Activated T-helper 1 cell treated with anti-CD3 and anti-CD28 coated beads, Interleukin-12 subunit alpha, Interleukin-12 subunit beta, Interleukin-2, Interleukin-4 antibody, amounts not matched to agents 30 ng/mL and 10 ng/mL and 1 ng/mL, durations not matched to agents 14 hours and 24 hours and 36 hours (primary cell): ENCODE measurements around the gene SLC35E3. TPM values are rescaled to one million over a fixed set of nuclear protein-coding genes. Genes with fewer than 3 reads are reported as not detected.
A peak's percentile ranks its signal among the peaks of the same experiment; 100 is the strongest.
"Not testable (repeated sequence)": the region's sequence is repeated elsewhere in the genome, so short reads cannot be mapped to it uniquely, and the experiment has no call there.

ENCODE experiments used
- DNase-seq: peaks from one replicate; pipeline ENCODE4 v3.0.0; 2021; ENCODE audit warnings: low spot score
- H3K27ac Mint-ChIP-seq: one replicate; pipeline ENCODE4 v1.8.0; 2021; ENCODE audit warnings: mild to moderate bottlenecking, mixed read lengths
- H3K27me3 Mint-ChIP-seq: one replicate; pipeline ENCODE4 v1.8.0; 2022; ENCODE audit warnings: mild to moderate bottlenecking, moderate library complexity, mixed read lengths; ENCODE audit not compliant: insufficient read depth
- H3K36me3 Mint-ChIP-seq: one replicate; pipeline ENCODE4 v1.8.0; 2021; ENCODE audit warnings: low read depth, mixed read lengths
- H3K4me1 Mint-ChIP-seq: one replicate; pipeline ENCODE4 v1.8.0; 2021; ENCODE audit warnings: low read depth, mixed read lengths
- H3K4me3 Mint-ChIP-seq: one replicate; pipeline ENCODE4 v1.8.0; 2021; ENCODE audit warnings: mild to moderate bottlenecking, moderate library complexity, mixed read lengths
- H3K9me3 Mint-ChIP-seq: one replicate; pipeline ENCODE4 v1.8.0; 2021; ENCODE audit warnings: mixed read lengths
- intact Hi-C: fragments of 100-400 bp; cut with micrococcal nuclease; formaldehyde crosslinking; loops from one replicate; pipeline ENCODE4 v1.15.1; 2024
- total RNA-seq: library from RNA; stranded (reverse); gene quantifications from 2 replicates; pipeline ENCODE4 v1.2.3, GENCODE V29; 2022

Gene SLC35E3
- total RNA-seq, 1 donor from 2014 or later, result 5.9 TPM

DNA sequence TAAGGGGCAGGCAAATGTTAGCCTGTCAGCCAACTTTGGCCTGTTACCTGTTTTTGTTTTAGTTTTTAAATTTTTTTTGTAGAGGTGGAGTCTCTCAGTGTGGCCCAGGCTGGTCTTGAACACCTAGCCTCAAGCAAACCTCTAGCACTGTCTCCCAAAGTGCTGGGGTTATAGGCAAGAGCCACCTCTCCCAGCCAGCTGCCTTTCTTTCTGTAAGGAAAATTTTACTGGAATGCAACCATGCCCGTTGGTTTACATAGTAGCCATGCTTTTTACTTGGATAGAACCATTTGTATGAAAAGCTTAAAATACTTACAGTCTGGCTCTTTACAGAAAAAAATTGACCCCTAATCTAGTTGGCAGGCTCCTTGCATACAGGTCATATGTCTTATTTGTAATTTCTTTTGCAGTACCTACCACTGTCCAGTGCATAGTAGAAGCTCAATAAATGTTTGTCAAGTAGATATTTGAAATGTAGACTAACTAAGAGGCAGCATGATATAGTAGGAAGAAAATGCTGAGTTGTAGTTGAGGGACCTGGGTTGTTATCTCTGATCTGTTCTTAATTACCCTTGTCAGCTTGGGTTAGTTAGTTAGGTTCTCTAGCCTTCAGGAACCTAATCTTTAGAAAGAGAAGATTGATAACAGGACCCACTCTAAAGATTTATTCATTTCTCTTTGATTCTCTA lies 66.7 kb downstream of the SLC35E3 start:
- H3K9me3 Mint-ChIP-seq, result no peaks in the 10 kb centered on the region
- peak overlapping the region; percentile 46 for H3K4me3 Mint-ChIP-seq
- intact Hi-C loops, result no loop called here
- DNase-seq, result no peak
- peak overlapping the region; percentile 37 for H3K27ac Mint-ChIP-seq
- peaks cover 59% of the 10 kb centered on the region for H3K36me3 Mint-ChIP-seq
- peaks cover 2% of the 10 kb centered on the region for H3K27me3 Mint-ChIP-seq
- H3K4me1 Mint-ChIP-seq, result peaks cover 64% of the 10 kb centered on the region

- Mint-ChIP-seq H3K4me3 (peak overlapping the region; percentile 46), H3K27me3 (peaks cover 2% of the 10 kb centered on the region), H3K36me3 (peaks cover 59% of the 10 kb centered on the region), H3K4me1 (peaks cover 64% of the 10 kb centered on the region), H3K27ac (no peak overlapping the region), H3K9me3 (no peaks in the 10 kb centered on the region)
- no peak for DNase-seq
- intact Hi-C loops, result no loop called here
Observed at GRCh38 chr12:68813242-68813593, 67.2 kb downstream of the SLC35E3 start.

DNA sequence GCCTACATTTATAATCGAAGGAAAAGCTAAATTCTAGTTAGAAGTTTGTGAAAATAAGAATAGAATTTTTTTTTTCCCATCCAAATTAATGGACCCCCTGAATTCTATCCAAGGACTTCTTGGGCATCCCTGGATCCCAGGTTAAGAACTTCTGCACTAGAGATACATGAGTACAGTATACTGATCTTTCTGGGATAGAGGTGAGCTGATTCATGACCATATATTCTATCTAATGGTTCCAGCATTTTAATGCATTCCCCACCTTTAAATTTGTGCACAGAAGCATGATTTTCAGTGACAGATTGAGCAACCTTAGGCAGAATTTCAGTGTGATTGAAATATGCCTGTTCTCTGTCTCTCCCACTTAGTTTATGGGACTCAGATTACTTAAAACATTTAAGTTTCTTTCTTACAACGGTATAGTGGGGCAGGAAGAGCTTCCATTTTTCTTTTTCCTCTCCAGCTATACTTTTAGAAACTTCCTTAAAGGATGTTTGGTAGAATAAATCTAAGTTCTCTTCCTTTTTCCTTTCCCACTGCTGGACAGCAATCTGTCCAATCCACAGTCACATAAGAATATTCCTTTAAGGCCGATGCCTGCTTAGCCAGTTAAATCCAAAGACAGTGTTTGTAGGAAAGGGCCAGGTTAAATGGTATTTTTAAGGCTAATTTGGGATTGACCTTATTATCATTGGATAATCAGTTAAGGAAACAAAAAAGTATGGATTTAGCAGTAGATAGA lies 68.7 kb downstream of the SLC35E3 start:
- peak overlapping the region; percentile 1 for H3K27ac Mint-ChIP-seq
- no peaks in the 10 kb centered on the region for H3K27me3 Mint-ChIP-seq
- H3K4me1 Mint-ChIP-seq, result peaks cover 65% of the 10 kb centered on the region
- H3K36me3 Mint-ChIP-seq, result peaks cover 57% of the 10 kb centered on the region
- H3K4me3 Mint-ChIP-seq, result peak overlapping the region; percentile 23
- DNase-seq, result no peak
- intact Hi-C loops, result no loop called here
- H3K9me3 Mint-ChIP-seq, result no peaks in the 10 kb centered on the region

- peaks cover 57% of the 10 kb centered on the region for H3K36me3 Mint-ChIP-seq
- H3K4me1 Mint-ChIP-seq, result peaks cover 71% of the 10 kb centered on the region
- H3K27me3 Mint-ChIP-seq, result no peaks in the 10 kb centered on the region
- intact Hi-C loops, result no loop called here
- no peak for DNase-seq
- peak overlapping the region; percentile 23 for H3K4me3 Mint-ChIP-seq
- H3K27ac Mint-ChIP-seq, result peak overlapping the region; percentile 1
- no peaks in the 10 kb centered on the region for H3K9me3 Mint-ChIP-seq
Observed at GRCh38 chr12:68815232-68815927, 69.4 kb downstream of the SLC35E3 start.

- DNase-seq, result no peak
- Mint-ChIP-seq H3K4me3 (peak overlapping the region; percentile 65), H3K4me1 (peaks cover 69% of the 10 kb centered on the region), H3K27me3 (no peaks in the 10 kb centered on the region), H3K9me3 (no peaks in the 10 kb centered on the region), H3K36me3 (peaks cover 56% of the 10 kb centered on the region), H3K27ac (peak overlapping the region; percentile 11)
- intact Hi-C loops, result no loop called here
Observed at GRCh38 chr12:68815928-68816800, 70.2 kb downstream of the SLC35E3 start.

GRCh38 chr12:68819481-68819880 lies 73.5 kb downstream of the SLC35E3 start:
- H3K4me1 Mint-ChIP-seq, result peaks cover 66% of the 10 kb centered on the region
- peaks cover 51% of the 10 kb centered on the region for H3K36me3 Mint-ChIP-seq
- H3K27me3 Mint-ChIP-seq, intact Hi-C loops, H3K4me3 Mint-ChIP-seq, H3K9me3 Mint-ChIP-seq, DNase-seq, H3K27ac Mint-ChIP-seq: not testable (repeated sequence)

DNA sequence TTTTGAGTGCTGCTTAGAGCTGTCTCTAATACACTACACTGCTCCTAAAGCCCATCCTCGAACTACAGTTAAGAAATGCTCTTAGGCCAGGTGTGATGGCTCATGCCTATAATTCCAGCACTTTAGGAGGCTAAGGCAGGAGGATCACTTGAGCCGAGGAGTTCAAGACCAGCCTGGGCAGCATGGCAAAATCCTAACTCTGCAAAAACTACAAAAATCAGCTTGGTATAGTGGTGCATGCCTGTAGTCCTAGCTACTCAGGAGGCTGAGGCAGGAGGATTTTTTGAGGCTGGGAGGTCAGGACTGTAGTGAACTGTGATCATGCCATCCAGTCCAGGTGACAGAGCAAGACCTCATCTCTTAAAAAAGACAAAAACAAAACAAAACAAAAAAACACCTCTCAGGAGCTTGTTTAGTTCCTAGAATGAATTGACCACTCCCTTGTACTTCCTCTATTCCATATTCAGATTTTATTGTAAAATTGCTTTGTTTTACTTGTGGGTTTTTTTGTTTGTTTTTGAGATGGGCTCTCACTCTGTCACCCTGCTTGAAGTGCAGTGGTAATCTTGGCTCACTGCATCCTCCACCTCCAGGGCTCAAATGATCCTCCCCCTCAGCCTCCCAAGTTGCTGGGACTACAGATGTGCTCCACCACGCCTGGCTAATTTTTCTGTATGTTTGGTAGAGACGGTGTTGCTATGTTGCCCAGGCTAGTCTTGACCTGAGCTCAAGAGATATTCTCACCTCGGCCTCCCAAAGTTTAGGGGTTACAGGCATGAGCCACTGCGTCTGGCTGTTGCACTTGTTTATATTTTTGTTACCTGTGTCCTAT lies 75.6 kb downstream of the SLC35E3 start:
- Mint-ChIP-seq H3K9me3 (no peaks in the 10 kb centered on the region), H3K4me3 (no peak overlapping the region), H3K27ac (peak overlapping the region; percentile 37), H3K36me3 (peaks cover 54% of the 10 kb centered on the region), H3K4me1 (peaks cover 51% of the 10 kb centered on the region), H3K27me3 (no peaks in the 10 kb centered on the region)
- DNase-seq, result no peak
- intact Hi-C loops, result no loop called here

- peak overlapping the region; percentile 15 for H3K27ac Mint-ChIP-seq
- no peaks in the 10 kb centered on the region for H3K27me3 Mint-ChIP-seq
- H3K9me3 Mint-ChIP-seq, result no peaks in the 10 kb centered on the region
- peaks cover 49% of the 10 kb centered on the region for H3K4me1 Mint-ChIP-seq
- intact Hi-C loops, result no loop called here
- DNase-seq, result no peak
- peaks cover 64% of the 10 kb centered on the region for H3K36me3 Mint-ChIP-seq
- no peak overlapping the region for H3K4me3 Mint-ChIP-seq
Observed at GRCh38 chr12:68823696-68824095, 77.7 kb downstream of the SLC35E3 start.

DNA sequence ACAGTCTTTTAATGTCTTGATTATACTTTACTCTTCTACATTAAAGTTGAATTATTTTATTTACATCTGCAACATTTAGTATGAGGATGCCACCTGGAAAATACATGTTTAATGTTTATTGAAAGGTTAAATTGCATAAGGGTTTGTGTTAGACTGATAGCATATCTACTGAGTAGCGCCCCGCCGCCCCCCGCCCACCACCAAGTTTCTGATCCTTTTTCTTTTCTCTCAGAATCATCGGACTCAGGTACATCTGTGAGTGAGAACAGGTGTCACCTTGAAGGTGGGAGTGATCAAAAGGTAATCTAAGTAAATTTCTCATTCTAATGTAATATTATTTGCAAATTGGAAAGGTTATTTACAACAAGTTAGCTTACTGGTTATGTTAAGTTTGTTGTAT lies 78.2 kb downstream of the SLC35E3 start:
- no peaks in the 10 kb centered on the region for H3K9me3 Mint-ChIP-seq
- peaks cover 45% of the 10 kb centered on the region for H3K4me1 Mint-ChIP-seq
- peaks cover 63% of the 10 kb centered on the region for H3K36me3 Mint-ChIP-seq
- no peak for DNase-seq
- H3K27ac Mint-ChIP-seq, result no peak overlapping the region
- H3K4me3 Mint-ChIP-seq, result no peak overlapping the region
- no peaks in the 10 kb centered on the region for H3K27me3 Mint-ChIP-seq
- intact Hi-C loops, result no loop called here

DNA sequence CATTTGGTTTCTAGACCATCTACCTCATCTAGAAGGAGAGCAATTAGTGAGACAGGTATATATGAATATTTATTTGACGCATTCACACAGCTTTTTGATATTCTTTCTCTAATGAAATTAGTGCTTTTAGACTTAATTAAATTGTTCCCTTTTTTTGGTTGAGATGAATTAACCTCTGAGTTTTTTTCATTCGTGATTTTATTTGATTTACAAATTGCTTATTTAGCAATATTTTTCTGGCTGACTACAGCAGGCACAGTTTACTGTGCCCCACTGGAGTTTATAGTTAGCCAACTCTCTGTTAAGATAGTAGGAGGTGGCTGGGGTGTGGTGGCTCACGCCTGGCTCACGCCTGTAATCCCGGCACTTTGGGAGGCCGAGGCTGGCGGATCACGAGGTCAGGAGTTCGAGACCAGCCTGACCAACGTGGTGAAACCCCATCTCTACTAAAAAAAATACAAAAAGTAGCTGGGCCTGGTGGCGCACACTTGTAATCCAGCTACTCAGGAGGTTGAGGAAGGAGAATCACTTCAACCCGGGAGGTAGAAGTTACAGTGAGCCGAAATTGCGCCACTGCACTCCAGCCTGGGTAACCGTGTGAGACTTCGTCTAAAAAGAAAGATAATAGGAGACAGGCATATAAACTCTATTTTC lies 78.7 kb downstream of the SLC35E3 start:
- H3K27ac Mint-ChIP-seq, result no peak overlapping the region
- intact Hi-C loops, result no loop called here
- H3K36me3 Mint-ChIP-seq, result peaks cover 61% of the 10 kb centered on the region

GRCh38 chr12:68825569-68826217 lies 79.7 kb downstream of the SLC35E3 start:
- no peak overlapping the region for H3K27ac Mint-ChIP-seq
- intact Hi-C loops, result no loop called here
- DNase-seq, result no peak
- peaks cover 58% of the 10 kb centered on the region for H3K36me3 Mint-ChIP-seq
- H3K4me1 Mint-ChIP-seq, result peaks cover 40% of the 10 kb centered on the region
- no peaks in the 10 kb centered on the region for H3K27me3 Mint-ChIP-seq
- no peaks in the 10 kb centered on the region for H3K9me3 Mint-ChIP-seq
- H3K4me3 Mint-ChIP-seq, result no peak overlapping the region

More for the DNA sequence above, 78.7 kb downstream of the SLC35E3 start:
- Mint-ChIP-seq H3K9me3 (no peaks in the 10 kb centered on the region), H3K27me3 (no peaks in the 10 kb centered on the region), H3K4me3 (no peak overlapping the region), H3K4me1 (peaks cover 41% of the 10 kb centered on the region)
- no peak for DNase-seq
